B cell (primary cell): ENCODE data around the gene HOXD4.

ENCODE experiments used
- CTCF ChIP-seq: fragments of 200-600 bp; IDR thresholded peaks from one replicate; pipeline ENCODE4 v1.8.0; 2022; ENCODE audit warnings: antibody characterized with exemption, mild to moderate bottlenecking
- EZH2 ChIP-seq: IDR thresholded peaks from 2 replicates; pipeline ENCODE4 v1.6.1; 2012; ENCODE audit warnings: borderline replicate concordance, low read depth, mild to moderate bottlenecking, moderate library complexity, low read length; ENCODE audit not compliant: insufficient read depth, poor library complexity, severe bottlenecking

- TF ChIP-seq CTCF (no peak), EZH2 (no peak)
These were observed 4.7 kb upstream of the HOXD4 start for GRCh38 chr2:176146645-176147044.
